ENCODE measurements around the gene CBX8. TPM values are rescaled to one million over a fixed set of nuclear protein-coding genes. Genes with fewer than 3 reads are reported as not detected.

The CBX8 gene
- total RNA-seq, 2 donors from 2014 or later, result 4.7 to 4.8 TPM

DNA sequence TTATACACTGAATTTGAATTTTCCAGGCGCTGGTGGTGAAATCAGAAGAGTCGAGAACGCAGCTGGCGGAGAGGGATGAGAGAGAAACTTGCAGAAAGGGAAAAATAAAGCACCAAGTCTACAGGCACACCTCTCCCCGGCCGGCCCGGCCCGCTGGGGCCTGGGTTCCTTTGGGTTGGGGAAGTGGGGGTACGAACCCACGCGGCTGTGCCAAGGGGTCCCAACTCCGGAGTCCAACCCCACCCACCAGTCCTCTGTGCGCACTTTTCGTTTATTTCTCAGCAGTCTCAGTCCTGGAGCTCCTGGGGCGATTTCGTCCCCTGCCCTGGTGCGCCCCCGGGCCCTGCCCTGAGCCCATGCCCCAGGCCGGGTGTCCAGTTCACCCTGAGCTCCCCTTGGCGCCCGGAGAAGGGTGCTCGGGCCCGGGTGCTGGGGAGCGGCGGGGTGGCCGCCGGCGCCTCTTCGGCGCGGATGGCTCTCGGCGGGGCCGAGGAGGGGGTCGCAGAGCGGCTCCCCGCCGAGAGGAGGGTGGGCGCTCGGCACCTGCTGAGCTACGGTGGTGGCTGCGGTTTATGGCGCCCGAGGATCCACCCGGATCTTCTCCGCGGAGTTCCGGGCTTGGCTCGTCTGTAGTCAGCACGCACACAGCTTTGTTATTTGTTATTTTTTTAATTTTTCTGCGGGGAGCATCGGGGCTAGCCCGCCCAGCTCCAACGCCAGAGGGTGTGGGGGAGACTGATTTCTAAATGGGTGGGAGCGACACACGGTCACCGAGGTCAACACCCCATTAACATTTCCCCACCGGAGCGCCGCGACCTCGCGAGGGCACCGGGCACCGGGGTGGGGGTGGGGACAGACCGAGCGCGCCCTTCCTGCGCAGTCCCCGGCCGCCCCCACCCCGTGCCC, 15.7 kb upstream of the CBX8 start:
- TF ChIP-seq POLR2AphosphoS5 (IDR thresholded peaks at IDR 0.05) (no peak), POLR2A (IDR thresholded peaks at IDR 0.05) (no peak)
- TF ChIP-seq, protein P1, sequence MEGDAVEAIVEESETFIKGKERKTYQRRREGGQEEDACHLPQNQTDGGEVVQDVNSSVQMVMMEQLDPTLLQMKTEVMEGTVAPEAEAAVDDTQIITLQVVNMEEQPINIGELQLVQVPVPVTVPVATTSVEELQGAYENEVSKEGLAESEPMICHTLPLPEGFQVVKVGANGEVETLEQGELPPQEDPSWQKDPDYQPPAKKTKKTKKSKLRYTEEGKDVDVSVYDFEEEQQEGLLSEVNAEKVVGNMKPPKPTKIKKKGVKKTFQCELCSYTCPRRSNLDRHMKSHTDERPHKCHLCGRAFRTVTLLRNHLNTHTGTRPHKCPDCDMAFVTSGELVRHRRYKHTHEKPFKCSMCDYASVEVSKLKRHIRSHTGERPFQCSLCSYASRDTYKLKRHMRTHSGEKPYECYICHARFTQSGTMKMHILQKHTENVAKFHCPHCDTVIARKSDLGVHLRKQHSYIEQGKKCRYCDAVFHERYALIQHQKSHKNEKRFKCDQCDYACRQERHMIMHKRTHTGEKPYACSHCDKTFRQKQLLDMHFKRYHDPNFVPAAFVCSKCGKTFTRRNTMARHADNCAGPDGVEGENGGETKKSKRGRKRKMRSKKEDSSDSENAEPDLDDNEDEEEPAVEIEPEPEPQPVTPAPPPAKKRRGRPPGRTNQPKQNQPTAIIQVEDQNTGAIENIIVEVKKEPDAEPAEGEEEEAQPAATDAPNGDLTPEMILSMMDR (IDR thresholded peaks at IDR 0.05), result no peak
- DNase-seq (ENCODE audit: low spot score), result no peak
- intact Hi-C loops (cut with DNase I), result no loop called here
- Histone ChIP-seq H3K27me3 (replicated peaks; ENCODE audit: insufficient read depth) (peaks cover 6% of the 10 kb centered on the region), H3K9me3 (no peaks in the 10 kb centered on the region), H3K4me1 (replicated peaks) (peaks cover 36% of the 10 kb centered on the region), H3K36me3 (no peaks in the 10 kb centered on the region), H3K4me3 (peak overlapping the region; percentile 25 to 35), H3K27ac (peak overlapping the region in 1 of 2 donors; percentile 77)
- WGBS, result 9% methylated on average over 68 of the region's 72 CpGs

DNA sequence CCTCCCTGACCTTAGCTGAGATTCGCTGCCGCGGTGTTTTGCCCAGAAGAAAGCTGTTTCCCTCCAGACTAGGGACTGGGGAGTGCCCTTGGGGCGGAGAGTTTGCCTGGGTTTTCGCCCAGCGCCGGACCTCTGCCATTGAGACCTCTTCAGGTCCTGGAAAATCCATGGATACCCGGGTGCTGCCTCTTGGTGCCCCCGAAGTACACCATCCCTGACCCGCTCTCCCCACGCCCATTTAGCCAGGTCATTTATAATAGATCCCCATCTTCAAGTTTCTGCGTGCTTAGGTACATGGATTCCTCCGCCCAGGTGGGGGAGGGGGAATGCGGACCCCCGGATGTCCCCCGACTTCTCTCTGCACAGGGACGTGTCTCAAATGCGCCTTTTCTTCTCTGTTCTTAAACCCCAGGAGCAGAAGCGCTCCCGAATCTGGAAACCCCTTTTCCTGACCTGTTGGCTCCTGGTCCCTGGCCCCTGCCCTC, 15.0 kb upstream of the CBX8 start:
- TF ChIP-seq, protein P1 (IDR thresholded peaks at IDR 0.05), result no peak
- TF ChIP-seq POLR2A (IDR thresholded peaks at IDR 0.05) (no peak), POLR2AphosphoS5 (IDR thresholded peaks at IDR 0.05) (no peak)
- H3K4me3 ChIP-seq, result no peak overlapping the region
- H3K27me3 ChIP-seq (replicated peaks; ENCODE audit: insufficient read depth), result peaks cover 11% of the 10 kb centered on the region
- no peaks in the 10 kb centered on the region for H3K9me3 ChIP-seq
- intact Hi-C loops (cut with DNase I), result no loop called here
- peaks cover 36% of the 10 kb centered on the region for H3K4me1 ChIP-seq (replicated peaks)
- H3K27ac ChIP-seq, result no peak overlapping the region
- 16% methylated on average over 20 of the region's 20 CpGs for WGBS
- DNase-seq (ENCODE audit: low spot score), result no peak
- no peaks in the 10 kb centered on the region for H3K36me3 ChIP-seq

DNA sequence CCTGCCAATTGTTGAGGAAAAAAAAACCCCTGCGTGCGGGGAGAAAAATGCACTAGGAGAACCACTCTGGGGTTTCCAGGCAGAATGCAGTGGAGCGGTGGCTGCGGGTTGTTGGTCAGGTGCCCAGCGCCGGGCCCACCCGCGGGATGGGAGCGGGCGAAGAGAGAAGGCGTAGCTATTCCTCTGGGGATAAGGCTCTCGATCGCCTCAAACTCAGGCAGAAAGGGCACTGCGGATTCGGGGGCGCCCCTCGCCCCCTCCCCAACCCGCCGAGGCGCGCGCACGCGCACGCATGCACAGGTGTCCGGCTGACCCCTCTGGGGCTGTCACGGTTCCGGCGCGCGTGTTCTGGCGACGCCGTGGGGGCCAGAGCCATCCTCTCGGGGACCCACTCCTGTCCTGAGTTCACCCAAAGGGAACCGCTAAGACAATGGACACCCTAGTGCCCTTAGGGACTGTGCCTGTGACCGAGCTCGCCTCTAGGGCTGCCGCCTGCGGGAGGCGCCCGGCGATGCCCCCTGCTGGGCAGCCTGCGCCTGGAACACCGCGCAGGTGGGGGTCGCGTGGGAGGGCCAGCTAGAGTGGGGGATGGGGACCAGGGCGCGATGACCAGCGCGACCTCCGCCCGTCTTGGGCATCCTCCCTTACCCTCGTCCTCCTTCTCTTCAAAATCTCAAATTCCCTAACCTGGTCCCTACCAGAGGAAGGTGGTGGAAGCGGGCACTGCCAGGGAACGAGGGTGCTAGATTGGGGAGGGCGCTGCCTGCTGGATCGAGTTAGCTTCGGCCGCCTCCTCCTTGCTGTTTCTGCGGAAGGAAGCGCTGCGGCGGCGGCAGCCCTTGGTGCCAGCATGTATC, 14.4 kb upstream of the CBX8 start:
- TF ChIP-seq POLR2AphosphoS5 (IDR thresholded peaks at IDR 0.05) (peak; percentile 29), POLR2A (IDR thresholded peaks at IDR 0.05) (no peak)
- TF ChIP-seq, protein P1 (IDR thresholded peaks at IDR 0.05), result peak; percentile 13 to 54 (median 42)
- intact Hi-C loops (cut with DNase I), result no loop called here
- no peaks in the 10 kb centered on the region for H3K36me3 ChIP-seq
- no peaks in the 10 kb centered on the region for H3K9me3 ChIP-seq
- H3K27me3 ChIP-seq (replicated peaks; ENCODE audit: insufficient read depth), result peaks cover 17% of the 10 kb centered on the region
- peak overlapping the region in 1 of 2 donors; percentile 4 for H3K27ac ChIP-seq
- peaks cover 36% of the 10 kb centered on the region for H3K4me1 ChIP-seq (replicated peaks)
- H3K4me3 ChIP-seq, result no peak overlapping the region
- no peak for DNase-seq (ENCODE audit: low spot score)
- WGBS, result 2% methylated on average over 44 of the region's 66 CpGs

DNA sequence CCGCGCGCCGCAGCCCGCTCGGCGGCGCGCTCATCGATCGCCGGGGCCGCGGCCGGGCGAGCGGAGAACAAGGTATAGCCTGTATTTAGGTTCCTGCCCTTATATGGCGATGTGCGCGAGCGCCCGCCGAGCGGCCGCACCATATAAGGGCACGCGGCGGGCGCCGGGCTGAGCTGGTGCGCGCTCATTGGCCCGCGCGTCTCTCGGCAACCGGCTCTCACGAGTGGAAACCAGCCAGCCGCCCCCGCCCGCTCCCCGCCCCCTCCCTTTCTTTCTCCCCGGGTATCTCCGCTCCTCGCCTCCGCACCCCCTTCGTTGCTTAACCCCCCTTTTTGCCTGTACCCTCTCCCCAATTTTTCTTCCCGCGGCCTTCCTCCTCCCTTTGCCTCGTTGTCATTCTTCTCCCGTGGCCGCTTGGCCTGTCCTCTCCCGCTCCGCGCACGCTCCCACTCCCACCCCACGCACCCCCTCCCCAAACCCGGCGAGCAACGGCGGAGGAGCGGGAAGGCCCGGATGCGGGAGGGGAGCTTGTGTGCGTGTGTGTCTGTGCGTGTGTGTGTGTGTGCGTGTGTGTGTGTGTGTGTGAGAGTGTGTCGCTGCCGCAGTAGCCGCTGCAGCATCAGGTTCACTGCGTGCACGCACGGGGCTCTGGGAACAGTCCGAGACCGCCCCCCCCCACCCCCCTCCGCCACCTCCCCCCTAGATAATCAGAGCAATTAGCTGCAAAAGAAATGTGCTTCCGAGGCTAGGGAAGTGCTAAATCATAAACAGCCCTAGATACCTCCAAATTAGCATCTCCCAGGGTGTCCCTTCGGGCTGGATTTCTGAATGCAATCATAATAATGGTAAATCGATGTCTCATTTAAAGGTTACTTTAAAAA, 13.5 kb upstream of the CBX8 start:
- WGBS, result 1% methylated on average over 78 of the region's 79 CpGs
- TF ChIP-seq POLR2AphosphoS5 (IDR thresholded peaks at IDR 0.05) (peak; percentile 88), POLR2A (IDR thresholded peaks at IDR 0.05) (no peak)
- TF ChIP-seq, protein P1 (IDR thresholded peaks at IDR 0.05), result no peak
- Histone ChIP-seq H3K27ac (no peak overlapping the region), H3K4me3 (no peak overlapping the region), H3K9me3 (no peaks in the 10 kb centered on the region), H3K36me3 (no peaks in the 10 kb centered on the region), H3K27me3 (replicated peaks; ENCODE audit: insufficient read depth) (peaks cover 25% of the 10 kb centered on the region), H3K4me1 (replicated peaks) (peaks cover 33% of the 10 kb centered on the region)
- intact Hi-C loops (cut with DNase I), result no loop called here
- peak; percentile 84 for DNase-seq (ENCODE audit: low spot score)

All from prostate gland (tissue), 2 donors.